Right renal cortex interstitium (tissue), 3 donors: ENCODE results near the gene ADAMTS3. TPM values are rescaled to one million over a fixed set of nuclear protein-coding genes. Genes with fewer than 3 reads are reported as not detected.

ENCODE experiments used
- DNase-seq, 3 donors: peaks; one replicate each; pipeline ENCODE4 v3.0.0-alpha.2; 2013; ENCODE audit warnings: low read depth in 3 of 3, low spot score in 2 of 3
- polyA plus RNA-seq, 3 donors: library from polyadenylated mRNA; unstranded; fragments of 120-200 nt; gene quantifications; one replicate each; pipeline ENCODE4 v1.2.1, GENCODE V29; 2013; ENCODE audit not compliant: insufficient read length in 3 of 3

Gene ADAMTS3
- polyA plus RNA-seq, 3 donors = 9.8 to 12.0 (median 10.3) TPM

DNA sequence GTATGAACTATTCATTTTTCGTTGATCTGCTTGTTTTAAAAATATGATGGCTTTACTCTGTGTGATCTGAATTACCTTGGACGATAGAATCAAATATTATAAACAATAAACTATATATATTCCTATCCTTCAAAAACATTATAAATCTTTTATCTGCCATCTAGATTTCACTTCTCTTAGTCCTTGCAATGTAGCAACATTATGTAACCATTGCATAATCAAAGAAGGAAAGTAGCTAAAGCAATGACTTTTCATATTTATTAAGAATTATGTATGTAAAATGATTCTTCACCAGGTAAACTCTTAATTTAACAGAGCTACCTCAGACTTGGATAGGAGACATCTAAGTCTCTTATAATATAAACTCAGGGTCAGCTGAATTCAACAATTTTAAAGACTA is 210.5 kb downstream of the ADAMTS3 start:
- no peak for DNase-seq

- no peak for DNase-seq
Observed at GRCh38 chr4:72357908-72358307, 211.1 kb downstream of the ADAMTS3 start.

GRCh38 chr4:72352711-72353110 is 216.3 kb downstream of the ADAMTS3 start:
- no peak for DNase-seq

DNA sequence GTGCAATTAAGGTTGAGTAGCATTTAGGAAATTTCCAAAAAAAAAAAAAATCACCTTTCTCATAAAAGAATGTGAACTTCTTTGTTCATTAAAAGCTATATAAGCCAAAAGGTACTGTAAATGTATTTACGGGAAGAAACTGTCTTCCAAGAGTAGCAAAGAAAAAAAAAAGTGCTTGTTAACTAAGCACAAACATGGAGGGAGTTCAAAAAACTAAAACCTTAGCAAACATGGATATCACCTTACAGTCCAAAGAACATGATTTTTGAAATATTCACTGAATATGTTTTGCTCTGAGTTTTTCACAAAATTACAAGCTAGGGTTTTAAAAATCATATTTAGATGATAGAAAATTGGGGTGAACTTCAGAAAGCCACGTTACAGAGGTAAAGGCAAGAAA is 217.5 kb downstream of the ADAMTS3 start:
- DNase-seq = no peak

GRCh38 chr4:72348701-72349100 is 220.3 kb downstream of the ADAMTS3 start:
- DNase-seq = no peak

- DNase-seq = no peak
Observed at GRCh38 chr4:72344418-72344817, 224.6 kb downstream of the ADAMTS3 start.

DNA sequence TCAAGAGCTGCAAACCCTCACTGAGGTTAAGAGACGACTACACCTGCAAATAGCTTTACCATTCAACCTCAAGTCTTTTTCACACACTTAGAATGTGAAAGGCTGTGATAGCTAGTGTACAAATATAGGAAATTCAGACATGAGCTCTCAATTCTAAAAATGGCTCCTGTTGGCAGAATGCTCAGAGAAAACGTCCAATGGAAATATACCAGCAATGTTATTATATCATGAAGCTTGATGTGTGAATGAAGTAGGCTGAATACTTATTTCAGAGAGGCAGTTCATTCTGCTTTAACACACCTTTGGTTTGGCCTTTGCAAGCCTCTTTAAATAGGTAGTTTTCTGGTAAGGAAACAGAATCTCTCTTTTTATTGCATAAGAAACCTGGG is 227.6 kb downstream of the ADAMTS3 start:
- no peak for DNase-seq

DNA sequence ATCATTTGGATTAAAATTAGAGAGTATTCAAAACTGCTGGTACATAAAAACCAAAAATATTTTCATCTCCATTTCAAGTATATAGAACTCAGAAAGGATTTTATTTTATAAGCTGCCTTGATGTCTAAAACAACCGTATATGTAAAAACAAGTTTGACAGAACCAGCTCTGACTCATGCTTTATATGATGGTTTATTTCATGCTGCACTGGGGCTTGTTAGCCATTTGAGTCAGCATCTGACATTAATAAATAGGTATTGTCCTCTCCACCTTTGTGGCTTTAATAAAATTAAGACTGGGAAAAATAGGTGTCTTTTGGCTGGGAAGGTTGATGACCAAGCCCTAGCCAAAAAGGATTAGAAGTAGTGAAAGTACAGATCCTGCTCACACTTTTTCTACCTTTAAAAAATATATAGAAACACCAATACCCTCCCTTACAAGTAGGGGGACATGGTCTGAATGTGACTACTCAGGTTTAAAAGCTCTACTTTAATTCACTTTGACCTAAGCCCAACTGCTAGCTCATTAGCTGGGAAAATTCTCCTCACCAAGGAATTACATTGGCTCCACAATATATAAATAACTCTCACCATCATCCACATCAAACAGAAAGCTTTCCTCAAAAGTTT is 228.1 kb downstream of the ADAMTS3 start:
- no peak for DNase-seq

DNA sequence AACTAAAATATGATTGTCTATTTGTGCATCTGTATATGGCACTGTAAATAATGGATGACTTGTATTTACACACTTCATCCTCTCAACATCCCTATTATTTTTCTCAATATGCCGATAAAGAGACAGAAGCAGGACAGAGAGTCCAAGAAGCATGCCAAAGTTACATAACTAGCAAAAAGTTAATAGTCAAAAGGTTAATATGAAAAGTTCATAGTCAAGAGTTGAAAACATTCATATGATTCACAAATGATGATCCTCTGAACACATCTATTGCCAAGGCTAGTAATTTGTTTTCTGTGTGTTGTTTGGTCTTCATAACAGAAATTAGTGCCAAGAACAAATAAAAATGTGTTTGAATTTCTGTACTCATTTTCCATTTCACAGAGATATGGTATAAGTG is 231.0 kb downstream of the ADAMTS3 start:
- DNase-seq = no peak

DNA sequence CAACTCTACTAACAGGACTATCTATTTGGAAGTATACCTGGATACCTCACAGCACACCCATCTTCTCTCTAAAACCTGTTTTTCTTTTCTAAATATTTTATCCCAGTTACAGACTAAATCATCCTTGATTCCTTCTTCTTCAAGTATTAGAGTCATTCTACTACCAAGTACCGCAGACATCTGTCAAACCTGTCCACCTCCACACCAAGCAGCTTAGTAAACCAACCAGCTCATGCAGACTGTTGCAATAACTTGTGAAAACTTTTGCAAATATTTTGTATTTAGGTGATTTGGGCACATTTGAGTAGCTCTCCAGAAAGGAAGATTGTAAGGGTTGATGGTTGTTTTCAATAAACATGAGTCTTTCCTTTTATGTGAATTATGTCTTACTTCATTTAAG is 238.6 kb downstream of the ADAMTS3 start:
- DNase-seq = no peak

- DNase-seq = no peak
Observed at GRCh38 chr4:72326692-72327632, 242.1 kb downstream of the ADAMTS3 start.

GRCh38 chr4:72325215-72325614 is 243.8 kb downstream of the ADAMTS3 start:
- DNase-seq = no peak

DNA sequence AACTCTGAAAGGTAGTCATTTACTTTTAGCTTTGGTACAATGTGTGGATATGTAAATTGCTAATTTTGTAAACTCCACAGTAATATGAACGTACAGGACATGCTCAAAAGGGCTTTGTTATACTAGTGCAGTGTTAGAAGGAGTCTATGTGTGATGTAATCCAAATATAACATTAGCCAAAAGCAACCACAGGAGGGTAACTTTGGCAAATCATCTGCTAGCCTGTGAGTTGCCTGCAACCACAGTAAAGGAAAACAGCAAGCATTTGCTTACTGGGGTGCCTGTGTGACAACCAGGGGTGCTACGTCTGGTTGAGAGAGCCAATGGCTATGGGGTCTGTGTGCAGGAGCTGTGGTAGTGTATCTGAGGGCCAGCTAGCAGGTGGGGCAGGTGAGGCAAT is 245.8 kb downstream of the ADAMTS3 start:
- DNase-seq = no peak

- no peak for DNase-seq
Observed at GRCh38 chr4:72320223-72320948, 248.6 kb downstream of the ADAMTS3 start.

DNA sequence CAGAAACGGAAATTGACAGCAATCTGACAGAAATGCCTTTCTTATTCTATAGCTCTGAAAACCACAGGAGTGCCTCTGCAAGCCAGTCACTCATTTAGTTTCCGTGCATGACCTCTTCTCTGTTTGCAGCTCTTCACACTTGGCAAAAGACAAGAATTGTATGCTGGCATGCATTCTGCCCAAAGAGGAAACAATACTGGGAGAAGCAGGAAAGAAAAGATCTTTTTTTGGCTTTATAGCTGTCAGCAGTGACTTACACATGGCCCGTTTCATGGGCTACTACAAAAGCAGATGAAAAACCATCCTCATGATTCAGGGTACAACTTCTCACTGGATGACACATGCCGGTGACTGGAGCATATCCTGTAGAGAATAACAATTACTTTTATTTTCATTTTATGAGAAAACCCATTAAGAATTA is 249.4 kb downstream of the ADAMTS3 start:
- DNase-seq = no peak

GRCh38 chr4:72318421-72319170 is 250.4 kb downstream of the ADAMTS3 start:
- DNase-seq = no peak

DNA sequence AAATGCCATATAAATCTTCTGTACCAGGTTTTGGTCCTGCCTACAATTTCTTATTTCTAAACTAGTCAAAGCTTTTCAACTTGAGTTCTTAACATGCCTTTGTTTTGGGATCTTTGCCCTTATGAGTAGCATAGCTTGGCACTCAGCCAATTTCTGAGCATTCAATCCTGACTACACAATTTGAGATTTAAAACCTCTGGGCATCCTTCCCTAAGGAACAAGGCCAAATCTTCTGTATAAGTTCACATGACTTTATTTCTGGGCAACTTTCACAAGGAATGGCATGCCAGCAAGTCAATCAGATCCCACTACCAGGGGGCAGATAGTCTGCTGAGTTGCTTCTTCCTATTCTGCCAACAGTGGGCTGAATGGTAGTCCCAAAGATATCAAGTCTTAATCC is 254.2 kb downstream of the ADAMTS3 start:
- DNase-seq = no peak

DNA sequence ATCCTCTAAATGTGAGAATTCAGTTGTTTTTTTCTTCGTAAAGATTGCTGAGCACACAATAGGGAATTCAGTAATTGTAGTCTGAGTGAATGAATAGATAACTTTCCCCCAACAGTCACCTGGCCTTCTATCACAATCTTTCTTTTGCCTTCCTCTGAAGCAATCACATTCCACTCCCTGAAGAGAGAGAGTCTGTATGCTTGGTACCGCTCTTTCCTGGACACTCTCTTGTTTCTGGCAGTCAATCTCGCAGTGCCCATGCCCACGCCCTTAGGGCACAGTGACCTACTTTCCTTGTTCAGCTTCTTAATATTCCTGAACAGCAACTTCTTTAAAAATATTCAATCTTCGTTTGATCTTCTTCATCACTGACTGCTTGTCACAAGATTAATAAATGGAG is 255.9 kb downstream of the ADAMTS3 start:
- DNase-seq = no peak

GRCh38 chr4:72312032-72312650 is 256.9 kb downstream of the ADAMTS3 start:
- DNase-seq = no peak

DNA sequence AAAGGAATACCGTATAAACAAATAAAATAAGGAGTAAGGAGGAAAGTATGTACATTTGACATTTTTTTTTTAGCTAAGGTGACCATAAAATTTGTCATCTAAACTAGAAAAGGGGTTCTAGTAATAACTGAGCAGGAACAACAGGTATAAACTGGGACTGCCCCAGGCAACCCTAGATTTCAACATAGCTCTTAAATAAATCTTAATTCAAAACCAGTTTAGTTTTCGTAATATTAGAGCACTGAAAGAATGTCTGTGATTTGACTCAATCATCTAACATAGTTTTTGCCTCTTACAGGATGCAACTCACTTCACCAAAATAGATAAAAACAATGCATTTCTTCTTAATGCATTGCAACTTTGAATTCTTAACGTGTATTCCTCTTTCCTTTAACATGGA is 257.7 kb downstream of the ADAMTS3 start:
- no peak for DNase-seq
